NCI-H1436 treated with DMSO at 0.1 percent for 48 hours (cell line): ENCODE results near the gene GJA3.

Source experiments
- DNase-seq: peaks from one replicate; lab custom pipeline; 2025; lab: John Stamatoyannopoulos, UW

Gene GJA3

GRCh38 chr13:20128459-20128931, 32.4 kb downstream of the GJA3 start:
- DNase-seq, result no peak

GRCh38 chr13:20127562-20128458, 33.0 kb downstream of the GJA3 start:
- DNase-seq, result no peak

DNA sequence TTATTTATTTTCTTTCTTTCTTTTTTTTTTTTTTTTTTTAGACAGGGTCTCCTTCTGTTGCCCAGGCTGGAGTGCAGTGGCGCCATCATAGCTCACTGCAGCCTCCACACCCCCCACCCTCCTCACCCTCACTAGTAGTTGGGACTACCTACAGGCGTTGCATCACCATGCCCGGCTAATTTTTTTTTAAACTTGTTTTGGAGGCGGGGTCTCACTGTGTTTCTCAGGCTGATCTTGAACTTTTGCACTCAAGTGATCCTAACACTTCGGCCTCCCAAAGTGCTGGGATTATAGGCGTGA, 33.6 kb downstream of the GJA3 start:
- no peak for DNase-seq

GRCh38 chr13:20126541-20127261, 34.2 kb downstream of the GJA3 start:
- DNase-seq, result no peak

GRCh38 chr13:20125783-20126165, 35.1 kb downstream of the GJA3 start:
- DNase-seq, result no peak

DNA sequence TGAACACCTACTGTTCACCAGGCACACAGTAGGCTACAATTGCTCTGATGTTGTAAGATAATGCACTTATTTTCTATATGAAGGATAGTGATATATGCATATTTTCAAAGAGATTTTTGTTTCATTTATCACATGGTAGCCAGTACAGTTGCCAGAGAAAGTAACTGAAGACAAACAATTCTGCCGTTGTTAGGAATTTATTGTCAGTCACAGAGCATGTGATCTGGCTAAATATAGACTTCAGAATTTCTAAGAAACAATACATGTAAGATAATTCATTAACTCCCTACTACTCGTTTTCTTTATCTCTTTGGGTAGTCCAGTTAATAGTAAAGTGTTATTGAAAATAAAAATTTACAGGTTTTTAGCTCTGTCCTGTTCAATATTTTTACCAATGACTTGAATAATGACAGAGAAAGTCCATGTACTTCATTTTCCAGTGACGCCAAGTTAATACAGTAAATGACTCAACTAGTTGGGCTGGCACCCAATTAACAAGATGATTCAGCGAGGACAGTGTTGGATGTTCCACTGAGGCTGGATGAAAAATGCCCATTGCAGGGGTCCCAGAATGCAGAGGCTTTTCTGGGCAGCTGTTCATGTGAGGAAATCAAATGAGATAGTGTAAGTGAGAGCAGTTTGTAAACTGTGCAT, 35.6 kb downstream of the GJA3 start:
- no peak for DNase-seq

GRCh38 chr13:20124303-20124702, 36.5 kb downstream of the GJA3 start:
- DNase-seq, result no peak

DNA sequence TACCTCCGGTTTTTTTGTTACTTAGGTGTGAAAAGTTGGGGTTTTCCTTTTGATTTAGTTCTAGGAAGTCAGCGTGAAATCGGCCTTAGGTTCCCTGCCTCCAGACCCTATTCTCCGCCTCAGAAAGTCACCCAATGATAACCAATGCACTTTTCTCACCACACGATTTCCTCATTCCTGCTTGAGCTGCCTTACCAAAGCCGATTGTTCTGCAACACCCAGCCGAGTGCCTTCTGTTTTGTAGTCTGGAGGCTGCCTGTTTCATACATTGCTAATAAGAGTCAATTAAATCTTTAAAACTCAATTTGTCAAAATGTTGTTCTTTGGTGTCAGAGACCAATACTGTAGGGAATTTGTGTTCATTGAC, 39.7 kb downstream of the GJA3 start:
- no peak for DNase-seq

GRCh38 chr13:20119960-20120359, 40.9 kb downstream of the GJA3 start:
- no peak for DNase-seq

DNA sequence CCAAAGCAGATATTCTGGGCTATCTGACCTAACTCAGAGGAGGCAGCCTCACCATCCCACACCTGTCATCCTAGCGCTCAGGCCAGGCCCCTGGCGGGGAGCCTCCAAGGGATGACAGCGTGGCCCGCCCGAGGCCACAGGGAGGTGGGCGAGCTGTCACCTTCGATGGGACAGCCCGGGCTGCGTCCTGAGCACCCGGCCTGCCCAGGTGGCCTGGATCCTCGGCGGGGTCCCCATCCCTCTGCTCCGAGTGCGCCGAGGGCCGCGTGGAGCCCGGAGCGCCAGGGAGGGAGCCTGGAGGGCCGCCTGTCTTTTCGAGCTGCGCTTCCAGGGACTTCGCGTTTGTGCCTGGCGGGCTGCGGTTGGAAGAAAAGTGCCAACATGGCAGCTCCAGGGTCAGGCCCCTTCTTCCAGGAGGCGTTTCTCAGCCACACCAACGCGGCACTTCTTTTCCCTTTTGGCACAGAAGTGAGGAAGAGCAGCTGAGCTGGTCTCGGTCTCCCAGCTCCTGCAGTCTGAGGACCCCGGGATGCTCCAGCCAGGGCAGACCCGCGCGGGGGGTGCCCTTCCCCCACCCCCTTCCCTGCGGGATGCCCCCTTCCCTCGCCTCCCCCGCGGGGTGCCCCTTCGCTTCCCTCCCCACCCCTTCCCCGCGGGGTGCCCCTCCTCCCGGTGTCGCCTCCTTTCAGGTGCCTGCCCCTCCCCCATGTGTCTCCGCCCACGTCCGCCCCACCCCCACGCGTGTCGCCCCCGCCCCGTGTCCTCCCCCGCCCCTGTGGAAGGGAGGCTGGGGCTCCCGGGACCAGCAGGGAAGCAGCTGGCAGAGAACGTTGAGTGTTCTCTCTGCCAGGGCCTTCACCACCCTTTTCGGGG, 42.3 kb downstream of the GJA3 start:
- no peak for DNase-seq

DNA sequence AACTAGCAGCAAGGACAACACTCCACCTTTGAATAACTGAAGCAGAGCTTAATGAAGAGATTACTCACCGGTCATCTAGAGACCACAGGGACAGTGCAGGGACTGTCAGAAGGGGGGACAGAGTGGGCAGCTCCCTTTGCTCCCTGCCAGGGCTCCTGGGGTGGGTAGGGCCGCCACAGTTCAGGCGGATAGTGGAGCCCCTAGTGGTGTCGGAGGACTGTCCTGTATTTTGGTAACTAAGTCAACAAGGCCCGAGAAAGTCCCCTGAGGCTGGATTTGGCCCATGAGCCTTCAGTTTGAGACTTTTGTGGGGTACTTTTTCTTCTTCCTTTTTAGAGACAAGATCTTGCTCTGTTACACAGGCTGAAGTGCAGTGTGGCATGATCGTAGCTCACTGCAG, 44.6 kb downstream of the GJA3 start:
- no peak for DNase-seq

DNA sequence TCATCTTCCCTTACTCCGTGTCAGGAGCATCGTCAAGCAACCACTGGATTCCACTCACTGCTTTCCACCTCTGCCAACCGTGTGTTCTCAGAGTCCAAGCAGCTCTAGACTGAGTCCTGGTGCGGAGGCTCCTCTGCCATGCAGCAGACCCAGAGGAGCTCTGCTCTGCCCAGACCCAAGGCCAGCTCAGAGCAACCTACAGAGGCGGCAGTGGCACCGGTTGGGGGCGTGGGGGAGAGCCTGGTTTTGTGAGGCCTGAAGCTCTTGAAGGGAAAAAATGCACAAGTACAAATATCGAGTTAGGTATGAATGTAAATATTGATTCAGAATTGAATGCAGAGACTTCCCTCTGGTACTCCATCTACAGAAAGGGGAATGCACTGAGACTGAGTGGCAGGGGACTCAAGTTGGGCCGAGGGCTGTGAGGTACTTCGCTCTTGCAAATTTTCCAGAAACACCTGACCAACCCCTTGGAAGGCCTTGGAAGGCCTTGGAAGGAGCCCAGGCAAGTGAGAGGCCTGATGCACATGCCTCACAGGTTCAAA, 46.7 kb downstream of the GJA3 start:
- no peak for DNase-seq

GRCh38 chr13:20109037-20109436, 51.8 kb downstream of the GJA3 start:
- no peak for DNase-seq

DNA sequence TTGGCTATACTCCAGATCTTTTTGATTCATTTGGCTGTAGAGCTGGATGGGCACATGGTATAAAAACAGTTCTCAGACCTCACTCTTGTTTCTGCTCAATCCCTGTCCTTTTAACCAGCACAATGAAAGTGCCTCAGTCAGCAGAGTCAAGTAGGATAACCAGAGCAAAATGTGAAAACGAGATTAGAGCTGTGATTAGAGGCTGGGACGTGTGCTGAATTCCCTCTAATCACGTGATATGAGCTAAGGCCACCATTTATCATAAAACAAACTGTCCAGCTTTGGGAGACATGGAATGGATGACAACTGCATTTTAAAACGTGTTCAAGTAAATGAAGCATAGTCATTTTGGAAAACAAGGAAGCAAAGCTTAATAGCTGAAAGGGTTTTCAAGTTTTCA, 54.1 kb downstream of the GJA3 start:
- DNase-seq, result no peak

GRCh38 chr13:20105161-20105689, 55.6 kb downstream of the GJA3 start:
- DNase-seq, result no peak

GRCh38 chr13:20102525-20103180, 58.2 kb downstream of the GJA3 start:
- no peak for DNase-seq

DNA sequence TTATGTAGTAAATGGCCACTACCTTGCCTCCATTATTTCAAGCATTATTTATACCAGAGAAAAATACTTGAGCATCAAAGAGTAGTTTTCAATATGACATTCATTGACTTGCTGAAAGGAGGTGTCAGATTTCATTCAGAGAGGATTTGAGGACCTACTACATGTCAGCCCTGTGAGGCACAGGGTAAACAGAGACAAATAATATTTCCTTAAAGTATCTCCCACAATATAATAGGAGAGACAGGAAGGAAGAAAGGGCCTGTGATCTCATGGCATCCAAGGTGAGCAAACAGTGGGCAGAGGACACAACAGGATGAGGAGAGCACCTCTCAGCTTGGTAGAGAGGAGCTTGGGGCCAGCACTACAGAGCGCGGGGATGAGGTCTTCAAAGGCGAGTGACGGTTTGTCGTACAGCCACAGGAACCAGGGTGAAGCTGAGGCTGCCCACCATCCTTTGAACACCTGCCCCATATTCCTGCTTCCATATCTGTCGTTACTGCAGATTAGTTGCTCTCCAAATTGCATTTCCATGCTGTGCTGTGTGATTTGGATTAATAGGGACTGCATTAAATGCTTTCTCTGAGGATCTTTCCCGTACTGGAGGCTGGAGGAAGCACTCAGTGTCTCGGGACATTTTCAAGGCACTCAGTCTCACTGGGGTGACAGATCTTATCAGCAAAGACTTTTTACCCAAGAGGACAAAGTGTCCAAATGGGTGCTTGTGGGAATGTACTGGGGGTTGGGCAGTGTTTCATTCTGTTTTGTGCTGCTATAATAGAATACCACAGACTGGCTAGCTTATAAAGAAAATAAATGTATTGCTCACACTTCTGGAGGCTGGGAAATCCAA, 59.2 kb downstream of the GJA3 start:
- no peak for DNase-seq

DNA sequence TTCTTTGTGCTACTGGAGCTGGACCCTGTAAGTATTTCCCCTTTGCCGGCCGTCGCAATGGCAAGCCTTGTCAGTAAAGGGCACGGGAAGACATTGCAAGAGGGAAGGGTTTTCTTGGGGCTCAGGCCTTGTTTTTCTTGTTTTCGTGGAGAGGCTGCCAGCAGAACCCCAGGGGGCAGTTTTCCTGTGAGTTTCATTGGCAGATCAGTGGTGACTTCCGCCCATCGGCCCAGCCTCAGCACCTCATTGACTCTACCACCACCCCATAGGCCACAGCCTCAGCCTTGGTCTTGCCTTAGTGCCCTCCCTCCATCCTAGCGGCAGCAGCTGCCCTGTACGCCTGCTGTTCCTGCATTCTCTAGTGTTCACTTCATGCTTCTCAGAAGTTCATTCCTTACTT, 61.5 kb downstream of the GJA3 start:
- no peak for DNase-seq

GRCh38 chr13:20093951-20094350, 66.9 kb downstream of the GJA3 start:
- DNase-seq, result no peak

GRCh38 chr13:20090349-20090748, 70.5 kb downstream of the GJA3 start:
- DNase-seq, result no peak
